Neural progenitor cell (in vitro differentiated cells): ENCODE measurements around the gene TBXAS1.

Experiments
- CTCF ChIP-seq: fragments of 200-600 bp; sonication (generic); IDR thresholded peaks from 2 replicates; pipeline ENCODE4 v1.5.1; 2017; ENCODE audit warnings: antibody characterized with exemption, mild to moderate bottlenecking
- EZH2 ChIP-seq: fragments of 200-600 bp; sonication (generic); IDR thresholded peaks from 2 replicates; pipeline ENCODE4 v1.6.1; 2017; ENCODE audit warnings: antibody characterized with exemption, mild to moderate bottlenecking, moderate library complexity
- EZH2phosphoT487 ChIP-seq: fragments of 200-600 bp; sonication (generic); IDR thresholded peaks from 2 replicates; pipeline ENCODE4 v1.6.1; 2017; ENCODE audit warnings: antibody characterized with exemption

- TF ChIP-seq CTCF, result no peak
- no peak for TF ChIP-seq EZH2
- TF ChIP-seq EZH2phosphoT487, result no peak
Observed at GRCh38 chr7:139998572-139998971, 169.5 kb downstream of the TBXAS1 start.
